GM18520 (cell line): ENCODE measurements around the gene AFG1L.
"Not testable (repeated sequence)": the region's sequence is repeated elsewhere in the genome, so short reads cannot be mapped to it uniquely, and the experiment has no call there.

ENCODE experiments used
- ATAC-seq: cut with Tn5 transposase; IDR thresholded peaks from one replicate; pipeline ENCODE4 v1.9.1; 2021; ENCODE audit not compliant: unreplicated experiment

AFG1L gene

DNA sequence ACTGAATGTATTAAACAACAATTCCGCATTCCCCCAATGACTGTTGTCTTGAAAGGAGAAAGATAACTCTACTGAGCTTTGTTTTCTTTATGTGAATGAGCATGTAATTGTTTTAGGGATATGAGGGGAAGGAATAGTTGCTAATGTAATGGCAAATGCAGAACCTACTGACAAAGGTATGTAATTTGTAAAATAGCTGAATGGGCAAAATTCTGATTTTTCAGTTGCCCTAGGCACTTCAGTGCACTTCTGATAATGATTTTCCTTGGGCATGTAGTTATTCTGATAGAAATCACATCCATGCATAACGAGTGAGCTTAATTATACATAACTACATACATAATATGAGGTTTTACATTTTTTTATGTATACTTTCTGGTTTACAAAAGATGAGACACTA, 212.5 kb downstream of the AFG1L start:
- ATAC-seq = no peak

DNA sequence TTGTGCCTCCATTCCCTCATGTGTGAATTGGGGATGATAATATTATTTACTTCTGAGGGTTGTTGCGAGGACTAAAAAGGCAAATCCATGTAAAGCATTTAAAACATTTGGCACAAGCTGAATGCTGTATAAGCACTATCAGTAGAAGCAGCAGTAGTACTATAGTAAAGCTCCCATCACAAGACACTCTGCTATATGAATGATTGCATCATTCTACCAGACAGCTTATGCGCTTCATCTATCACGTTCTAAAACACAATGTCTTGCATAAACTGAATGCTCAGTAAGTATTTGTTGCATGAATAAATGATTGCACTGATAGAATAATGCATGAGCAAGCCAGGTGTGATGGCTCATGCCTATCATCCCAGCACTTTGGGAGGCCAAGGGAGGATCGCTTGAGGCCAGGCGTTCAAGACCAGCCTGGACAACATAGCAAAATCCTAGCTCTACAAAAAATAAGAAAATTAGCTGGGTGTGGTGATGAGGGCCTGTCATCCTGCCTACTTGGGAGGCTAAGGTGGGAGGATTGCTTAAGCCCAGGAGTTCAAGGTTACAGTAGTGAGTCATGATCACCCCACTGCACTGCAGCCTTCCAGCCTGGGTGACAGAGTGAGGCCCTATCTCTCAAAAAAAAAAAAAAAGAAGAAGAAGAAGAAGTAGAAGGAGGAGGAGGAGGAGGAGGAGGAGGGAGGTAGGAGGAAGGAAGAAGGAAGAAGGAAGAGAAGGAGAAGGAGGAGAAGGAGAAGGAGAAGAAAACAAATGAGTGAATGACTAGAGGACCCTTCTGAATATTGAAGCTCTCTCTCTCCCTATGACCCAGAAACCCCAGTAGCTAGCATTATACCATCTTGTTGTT, 215.8 kb downstream of the AFG1L start:
- ATAC-seq = no peak

DNA sequence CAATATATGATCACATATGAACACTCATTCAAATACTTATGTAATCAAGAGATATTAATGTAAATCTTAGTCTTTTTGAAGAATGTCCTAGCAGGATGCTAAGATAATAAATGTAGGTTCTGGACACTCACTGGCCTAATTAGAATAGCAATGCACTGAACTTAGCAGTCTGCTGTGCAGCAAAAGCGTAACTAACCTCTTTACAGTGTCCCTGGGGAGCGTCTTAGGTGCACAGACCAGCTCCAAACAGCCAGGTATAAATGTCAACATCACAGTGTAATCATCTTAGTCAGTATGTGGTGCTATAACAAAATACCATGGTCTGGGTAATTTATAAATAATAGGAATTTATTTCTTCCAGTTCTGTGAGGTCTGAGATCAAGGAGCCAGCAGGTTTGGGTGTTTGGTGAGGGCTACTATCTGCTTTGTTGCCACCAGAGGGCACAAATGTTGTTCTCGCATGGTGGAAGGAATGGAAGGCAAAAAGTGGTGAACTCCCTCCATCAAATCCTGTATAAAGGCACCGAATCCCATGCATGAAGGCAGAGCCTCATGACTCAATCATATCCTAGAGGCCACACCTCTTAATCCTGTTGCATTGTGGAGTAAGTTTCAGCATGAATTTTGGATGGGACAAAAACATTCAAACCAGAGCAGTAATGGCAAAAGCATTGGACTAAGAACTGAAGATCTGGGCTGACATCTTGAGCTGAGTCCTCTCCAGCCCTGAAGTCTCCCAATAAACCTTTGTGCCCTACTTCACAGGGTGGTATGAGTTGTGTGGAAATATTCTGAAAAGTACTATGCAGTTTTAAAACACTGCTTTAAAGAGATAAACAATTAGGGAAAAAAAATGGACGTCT, 224.1 kb downstream of the AFG1L start:
- ATAC-seq = no peak

GRCh38 chr6:108521616-108522107, 226.8 kb downstream of the AFG1L start:
- ATAC-seq = no peak

DNA sequence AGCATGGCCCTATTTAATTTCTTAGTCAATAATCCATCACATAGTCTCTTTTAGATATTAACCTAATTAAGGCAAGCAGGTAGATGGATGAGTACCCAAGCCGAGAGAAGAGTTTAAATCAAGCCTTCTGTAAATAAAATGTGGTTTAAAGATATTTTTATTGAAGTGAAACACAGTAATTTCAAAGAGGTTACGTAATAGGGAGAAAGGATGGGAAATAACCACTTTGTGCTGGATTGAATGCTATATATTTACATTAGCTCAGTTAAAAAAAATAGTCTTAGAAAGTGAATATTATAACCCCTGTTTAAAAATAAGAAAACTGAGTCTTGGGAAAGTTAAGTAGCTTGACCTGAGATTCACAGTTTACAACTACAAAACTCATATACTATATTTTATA, 228.8 kb downstream of the AFG1L start:
- ATAC-seq = no peak

GRCh38 chr6:108524528-108525248, 229.8 kb downstream of the AFG1L start:
- ATAC-seq = no peak

DNA sequence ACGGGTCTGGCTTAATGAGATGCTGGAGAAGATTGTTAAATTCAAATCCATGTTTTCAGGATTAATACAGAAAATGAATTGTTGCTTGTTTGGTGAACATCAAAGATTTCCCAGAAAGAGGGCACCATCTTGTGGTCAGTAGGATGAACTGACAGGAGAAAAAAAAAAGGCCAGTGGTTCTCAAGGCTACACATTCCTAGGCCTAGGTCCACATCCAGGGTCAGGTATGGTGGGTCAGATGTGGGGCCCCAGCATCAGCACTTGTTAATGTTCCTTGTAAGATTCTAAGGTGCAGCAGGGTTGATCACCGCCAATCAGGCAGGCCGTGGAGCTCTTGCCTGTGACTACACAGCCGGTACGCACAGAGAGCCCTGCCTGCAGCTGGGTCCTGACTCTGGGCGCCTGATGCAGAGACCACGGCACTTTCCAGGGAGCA, 231.9 kb downstream of the AFG1L start:
- no peak for ATAC-seq

DNA sequence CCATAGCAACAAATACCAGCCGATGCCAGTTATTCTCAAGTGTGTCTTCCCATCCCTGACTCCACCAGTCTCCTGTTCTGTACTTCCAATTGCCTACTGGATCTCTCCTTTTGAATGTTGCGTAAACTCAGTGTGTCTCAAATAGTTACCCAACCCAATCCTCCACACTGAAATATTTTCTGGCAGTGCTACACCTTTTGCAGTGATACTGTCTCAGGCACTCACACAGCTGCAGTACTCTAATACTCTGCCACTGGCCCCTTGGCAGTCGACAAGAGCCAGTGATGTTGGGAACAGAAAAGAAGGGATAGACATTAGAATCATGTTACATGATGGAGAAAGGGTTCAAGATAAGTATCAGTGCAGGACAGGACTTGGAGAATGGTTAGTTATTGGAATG, 234.0 kb downstream of the AFG1L start:
- no peak for ATAC-seq

GRCh38 chr6:108531332-108531731, 236.5 kb downstream of the AFG1L start:
- no peak for ATAC-seq

- no peak for ATAC-seq
Observed at GRCh38 chr6:108535114-108535742, 240.4 kb downstream of the AFG1L start.

- not testable (repeated sequence) for ATAC-seq
Observed at GRCh38 chr6:108535920-108536535, 241.2 kb downstream of the AFG1L start.

GRCh38 chr6:108541843-108542759, 247.2 kb downstream of the AFG1L start:
- ATAC-seq = peak; percentile 67

- no peak for ATAC-seq
Observed at GRCh38 chr6:108543175-108543940, 248.5 kb downstream of the AFG1L start.

- no peak for ATAC-seq
Observed at GRCh38 chr6:108544606-108545005, 249.8 kb downstream of the AFG1L start.

DNA sequence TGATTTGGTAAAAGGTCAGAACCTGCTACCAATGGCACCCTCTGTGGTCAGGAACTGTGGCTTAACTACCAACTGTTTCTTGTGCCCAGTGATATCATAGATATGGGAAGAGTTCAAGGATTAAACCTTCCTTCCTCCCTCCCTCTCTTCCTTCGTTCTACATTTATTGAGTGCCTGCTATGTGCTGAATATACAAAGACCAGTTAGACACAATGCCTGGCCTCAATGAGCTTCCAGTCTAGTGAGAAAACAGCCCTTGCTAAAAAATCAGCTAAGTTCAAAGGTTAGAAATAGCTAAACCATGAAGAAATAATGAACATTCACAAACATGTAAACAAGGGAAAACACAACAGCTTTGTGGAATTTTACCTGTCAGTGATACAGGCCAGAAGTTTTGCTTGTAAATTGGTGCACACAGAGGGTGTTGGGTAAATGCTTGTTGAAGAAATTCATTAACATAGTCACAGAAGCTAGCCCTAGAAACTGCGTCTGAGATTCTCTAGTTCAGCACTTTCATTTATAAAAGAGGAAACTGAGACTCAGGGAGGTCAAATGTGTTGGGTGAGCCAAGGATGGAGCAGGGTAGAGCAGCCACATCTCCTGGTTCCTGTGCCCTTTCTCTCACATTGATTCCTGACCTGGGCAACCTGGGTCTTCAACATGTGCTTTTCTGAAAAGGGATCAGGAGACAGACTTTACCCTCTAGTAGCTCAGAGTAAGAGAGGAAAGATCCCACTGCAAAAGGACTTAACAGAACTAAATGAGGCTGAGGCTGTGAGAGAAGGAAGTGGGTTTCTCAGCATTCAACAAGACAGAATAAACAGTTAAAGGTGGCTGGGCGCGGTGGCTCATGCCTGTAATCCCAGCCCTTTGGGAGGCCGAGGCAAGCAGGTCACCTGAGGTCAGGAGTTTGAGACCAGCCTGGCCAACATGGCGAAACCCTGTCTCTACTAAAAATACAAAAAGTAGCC, 251.5 kb downstream of the AFG1L start:
- ATAC-seq = no peak

GRCh38 chr6:108549241-108549640, 254.4 kb downstream of the AFG1L start:
- no peak for ATAC-seq

DNA sequence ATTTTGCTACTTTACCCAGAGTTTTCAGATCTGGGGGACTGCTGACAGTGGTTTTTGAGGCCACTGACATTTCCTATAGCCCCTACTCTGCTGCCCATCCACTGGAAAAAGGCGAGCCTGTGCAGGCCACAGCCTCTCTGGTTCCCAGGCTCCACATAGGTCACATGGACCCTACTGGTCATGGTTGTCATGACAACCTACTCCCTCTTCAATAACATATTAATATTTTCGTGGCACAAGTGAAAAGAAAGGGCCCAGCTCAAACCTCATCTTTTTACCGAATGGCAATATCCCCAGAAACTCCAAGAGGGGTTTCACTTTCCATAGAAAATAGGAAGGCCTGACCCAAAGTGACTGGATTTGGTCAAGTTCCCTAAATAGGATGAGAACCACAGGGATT, 254.9 kb downstream of the AFG1L start:
- ATAC-seq = no peak
